Measurements from ENCODE around the gene TTLL13.
"Not testable (repeated sequence)": the region's sequence is repeated elsewhere in the genome, so short reads cannot be mapped to it uniquely, and the experiment has no call there.

Gene TTLL13

GRCh38 chr15:90293040-90293810 lies 43.9 kb downstream of the TTLL13 start:
- H3K9me3 ChIP-seq (replicated peaks; ENCODE audit: insufficient read depth, low read length); H3K79me2 ChIP-seq (ENCODE audit: low read length); H3K4me1 ChIP-seq (ENCODE audit: low read length); H3K9ac ChIP-seq (ENCODE audit: low read length); H3K4me3 ChIP-seq (ENCODE audit: low read length); H3K36me3 ChIP-seq (replicated peaks; ENCODE audit: insufficient read depth, low read length); H4K20me1 ChIP-seq (ENCODE audit: insufficient read depth, low read length); H3K9me2 ChIP-seq (replicated peaks; ENCODE audit: insufficient read depth, low read length); H3K27ac ChIP-seq (ENCODE audit: low read length): not testable (repeated sequence)
- Histone ChIP-seq H3F3A (ENCODE audit: insufficient read depth, low read length) (peaks cover 11% of the 10 kb centered on the region), H2AFZ (ENCODE audit: low read length) (0 out of 2 replicates have a peak overlapping the region, but pooled peaks have one; percentile 38), H3K4me2 (ENCODE audit: low read depth, low read length) (peak overlapping the region; percentile 55; the same call in 1 of the 2 replicates), H3K27me3 (replicated peaks; ENCODE audit: insufficient read depth, low read length) (peaks cover 10% of the 10 kb centered on the region)
- DNase-seq, result peak; percentile 83
- TF ChIP-seq, protein P1, sequence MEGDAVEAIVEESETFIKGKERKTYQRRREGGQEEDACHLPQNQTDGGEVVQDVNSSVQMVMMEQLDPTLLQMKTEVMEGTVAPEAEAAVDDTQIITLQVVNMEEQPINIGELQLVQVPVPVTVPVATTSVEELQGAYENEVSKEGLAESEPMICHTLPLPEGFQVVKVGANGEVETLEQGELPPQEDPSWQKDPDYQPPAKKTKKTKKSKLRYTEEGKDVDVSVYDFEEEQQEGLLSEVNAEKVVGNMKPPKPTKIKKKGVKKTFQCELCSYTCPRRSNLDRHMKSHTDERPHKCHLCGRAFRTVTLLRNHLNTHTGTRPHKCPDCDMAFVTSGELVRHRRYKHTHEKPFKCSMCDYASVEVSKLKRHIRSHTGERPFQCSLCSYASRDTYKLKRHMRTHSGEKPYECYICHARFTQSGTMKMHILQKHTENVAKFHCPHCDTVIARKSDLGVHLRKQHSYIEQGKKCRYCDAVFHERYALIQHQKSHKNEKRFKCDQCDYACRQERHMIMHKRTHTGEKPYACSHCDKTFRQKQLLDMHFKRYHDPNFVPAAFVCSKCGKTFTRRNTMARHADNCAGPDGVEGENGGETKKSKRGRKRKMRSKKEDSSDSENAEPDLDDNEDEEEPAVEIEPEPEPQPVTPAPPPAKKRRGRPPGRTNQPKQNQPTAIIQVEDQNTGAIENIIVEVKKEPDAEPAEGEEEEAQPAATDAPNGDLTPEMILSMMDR (IDR thresholded peaks at IDR 0.05; ENCODE audit: low read length), result peak; percentile 82

DNA sequence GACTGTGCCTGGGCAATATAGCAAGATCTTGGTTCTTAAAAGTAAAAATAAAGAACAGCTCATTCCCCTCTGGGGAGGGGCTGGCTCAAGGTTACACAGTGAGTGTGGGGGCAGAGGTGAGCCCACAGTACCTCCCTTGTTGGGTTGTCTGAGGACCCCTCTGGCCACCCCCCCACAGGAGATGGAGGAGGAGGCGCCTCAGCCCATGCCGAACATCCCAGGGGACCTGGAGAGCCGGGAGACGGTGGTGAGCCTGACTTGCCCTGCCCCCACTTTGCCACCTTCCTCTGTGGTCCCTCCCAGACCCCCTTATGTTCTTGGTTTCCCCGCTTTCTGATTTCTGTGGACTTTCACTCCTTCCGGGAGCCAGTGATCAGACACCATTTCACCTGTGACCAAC lies 44.8 kb downstream of the TTLL13 start:
- no peak overlapping the region for H2AFZ ChIP-seq (ENCODE audit: low read length)
- H3K4me2 ChIP-seq (ENCODE audit: low read depth, low read length), result no peak overlapping the region
- H3K9me3 ChIP-seq (replicated peaks; ENCODE audit: insufficient read depth, low read length), result no peaks in the 10 kb centered on the region
- H4K20me1 ChIP-seq (ENCODE audit: insufficient read depth, low read length), result no peaks in the 10 kb centered on the region
- no peaks in the 10 kb centered on the region for H3K9me2 ChIP-seq (replicated peaks; ENCODE audit: insufficient read depth, low read length)
- H3K27ac ChIP-seq (ENCODE audit: low read length), result no peak overlapping the region
- no peaks in the 10 kb centered on the region for H3K36me3 ChIP-seq (replicated peaks; ENCODE audit: insufficient read depth, low read length)
- H3K79me2 ChIP-seq (ENCODE audit: low read length), result no peaks in the 10 kb centered on the region
- no peak for DNase-seq
- H3K4me3 ChIP-seq (ENCODE audit: low read length), result no peak overlapping the region
- peaks cover 12% of the 10 kb centered on the region for H3F3A ChIP-seq (ENCODE audit: insufficient read depth, low read length)
- H3K27me3 ChIP-seq (replicated peaks; ENCODE audit: insufficient read depth, low read length), result peaks cover 10% of the 10 kb centered on the region
- TF ChIP-seq, protein P1 (IDR thresholded peaks at IDR 0.05; ENCODE audit: low read length), result no peak
- TF ChIP-seq EZH2 (optimal IDR thresholded peaks at IDR 0.05; ENCODE audit: low read depth, low read length) (no peak), EZH2phosphoT487 (IDR thresholded peaks at IDR 0.05; ENCODE audit: low read length) (no peak)
- H3K9ac ChIP-seq (ENCODE audit: low read length), result no peak overlapping the region
- peaks cover 5% of the 10 kb centered on the region; the same call in 1 of the 2 replicates for H3K4me1 ChIP-seq (ENCODE audit: low read length)

- no peaks in the 10 kb centered on the region for H3K9me3 ChIP-seq (replicated peaks; ENCODE audit: insufficient read depth, low read length)
- H3F3A ChIP-seq (ENCODE audit: insufficient read depth, low read length), result peaks cover 12% of the 10 kb centered on the region
- no peak overlapping the region for H3K27ac ChIP-seq (ENCODE audit: low read length)
- H4K20me1 ChIP-seq (ENCODE audit: insufficient read depth, low read length), result no peaks in the 10 kb centered on the region
- TF ChIP-seq EZH2 (optimal IDR thresholded peaks at IDR 0.05; ENCODE audit: low read depth, low read length) (no peak), EZH2phosphoT487 (IDR thresholded peaks at IDR 0.05; ENCODE audit: low read length) (no peak)
- TF ChIP-seq, protein P1 (IDR thresholded peaks at IDR 0.05; ENCODE audit: low read length), result no peak
- no peak overlapping the region for H3K4me3 ChIP-seq (ENCODE audit: low read length)
- peaks cover 5% of the 10 kb centered on the region; the same call in 1 of the 2 replicates for H3K4me1 ChIP-seq (ENCODE audit: low read length)
- H2AFZ ChIP-seq (ENCODE audit: low read length), result no peak overlapping the region
- H3K27me3 ChIP-seq (replicated peaks; ENCODE audit: insufficient read depth, low read length), result peaks cover 10% of the 10 kb centered on the region
- no peaks in the 10 kb centered on the region for H3K79me2 ChIP-seq (ENCODE audit: low read length)
- no peak for DNase-seq
- no peaks in the 10 kb centered on the region for H3K36me3 ChIP-seq (replicated peaks; ENCODE audit: insufficient read depth, low read length)
- no peak overlapping the region for H3K9ac ChIP-seq (ENCODE audit: low read length)
- H3K4me2 ChIP-seq (ENCODE audit: low read depth, low read length), result no peak overlapping the region
- H3K9me2 ChIP-seq (replicated peaks; ENCODE audit: insufficient read depth, low read length), result no peaks in the 10 kb centered on the region
These were observed 45.4 kb downstream of the TTLL13 start for GRCh38 chr15:90294601-90295269.
